H1 (cell line): Measurements from ENCODE around the gene ALK.

ENCODE experiments used
- CTCF ChIP-seq, 3 experiments: IDR thresholded peaks; 1 replicate in 2 of 3; 2 replicates in 1 of 3; pipeline versions ENCODE4 v1.5.1 to v1.6.1; 2011; ENCODE audit warnings: low read length in 3 of 3, mild to moderate bottlenecking in 3 of 3, inconsistent platforms in 2 of 3, low read depth in 1 of 3, moderate library complexity in 1 of 3; ENCODE audit not compliant: insufficient read depth in 1 of 3; ENCODE audit errors: control extremely low read depth in 1 of 3
- EP300 ChIP-seq, 2 experiments: IDR thresholded peaks; 1 replicate in 1 of 2; 2 replicates in 1 of 2; pipeline ENCODE4 v1.6.1; 2011 to 2012; ENCODE audit warnings: low read depth in 2 of 2, low read length in 2 of 2, mild to moderate bottlenecking in 2 of 2, borderline replicate concordance in 1 of 2, inconsistent platforms in 1 of 2, moderate library complexity in 1 of 2
- MAFK ChIP-seq: IDR thresholded peaks from 2 replicates; pipeline ENCODE4 v1.6.1; 2012; ENCODE audit warnings: low read depth, mild to moderate bottlenecking, improper control_type of control experiment, low read length
- POLR2A ChIP-seq, 2 experiments: IDR thresholded peaks; 1 replicate in 1 of 2; 2 replicates in 1 of 2; pipeline ENCODE4 v1.6.1; 2011; ENCODE audit warnings: low read depth in 2 of 2, low read length in 2 of 2, mild to moderate bottlenecking in 2 of 2; ENCODE audit errors: control extremely low read depth in 1 of 2
- ZNF274 ChIP-seq: IDR thresholded peaks from 2 replicates; pipeline ENCODE4 v1.7.0; 2012; ENCODE audit warnings: low read length, borderline replicate concordance; ENCODE audit errors: extremely low read depth
- TF ChIP-seq, protein P1 (sequence below): IDR thresholded peaks from 2 replicates; pipeline ENCODE4 v1.6.1; 2012; ENCODE audit warnings: inconsistent platforms

GRCh38 chr2:29187926-29188325, 733.5 kb downstream of the ALK start:
- TF ChIP-seq POLR2A (IDR thresholded peaks at IDR 0.05; ENCODE audit: control extremely low read depth in 1 of 2, low read depth in 2 of 2, low read length in 2 of 2) (no peak), MAFK (no peak), CTCF (IDR thresholded peaks at IDR 0.05; ENCODE audit: control extremely low read depth in 1 of 3, insufficient read depth in 1 of 3, low read depth in 1 of 3, low read length in 3 of 3) (no peak), ZNF274 (no peak), EP300 (IDR thresholded peaks at IDR 0.05; ENCODE audit: borderline replicate concordance in 1 of 2, low read depth in 2 of 2, low read length in 2 of 2) (no peak)
- TF ChIP-seq, protein P1, sequence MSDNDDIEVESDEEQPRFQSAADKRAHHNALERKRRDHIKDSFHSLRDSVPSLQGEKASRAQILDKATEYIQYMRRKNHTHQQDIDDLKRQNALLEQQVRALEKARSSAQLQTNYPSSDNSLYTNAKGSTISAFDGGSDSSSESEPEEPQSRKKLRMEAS: no peak
